Osteoblast (primary cell): Measurements from ENCODE around the gene PTCD2. TPM values are rescaled to one million over a fixed set of nuclear protein-coding genes. Genes with fewer than 3 reads are reported as not detected.
"Not testable (repeated sequence)": the region's sequence is repeated elsewhere in the genome, so short reads cannot be mapped to it uniquely, and the experiment has no call there.

Experiments
- DNase-seq: peaks from one replicate; pipeline ENCODE4 v3.0.0; 2011; ENCODE audit warnings: low spot score, mixed read lengths; ENCODE audit not compliant: insufficient read length; ENCODE audit errors: missing footprints
- H2AFZ ChIP-seq: 2 replicates; pipeline ENCODE4 v1.6.0; 2011; ENCODE audit warnings: mild to moderate bottlenecking, low read length
- H3K27ac ChIP-seq: 2 replicates; pipeline ENCODE4 v1.5.1; 2011; ENCODE audit warnings: mild to moderate bottlenecking, low read depth, low read length, moderate library complexity
- H3K27me3 ChIP-seq: 2 replicates; pipeline ENCODE4 v1.6.0; 2012; ENCODE audit warnings: mild to moderate bottlenecking, control low read depth, inconsistent platforms, low read length, moderate library complexity; ENCODE audit not compliant: insufficient read depth
- H3K36me3 ChIP-seq: 2 replicates; pipeline ENCODE4 v1.5.1; 2011; ENCODE audit warnings: mild to moderate bottlenecking, low read length, control low read depth, moderate library complexity; ENCODE audit not compliant: insufficient read depth
- H3K4me1 ChIP-seq: 2 replicates; pipeline ENCODE4 v1.5.1; 2011; ENCODE audit warnings: mild to moderate bottlenecking, low read length, control low read depth, moderate library complexity; ENCODE audit not compliant: insufficient read depth
- H3K4me2 ChIP-seq: 2 replicates; pipeline ENCODE4 v1.6.0; 2011; ENCODE audit warnings: mild to moderate bottlenecking, low read length; ENCODE audit not compliant: insufficient read depth
- H3K4me3 ChIP-seq: fragments of 200-600 bp; sonication (generic); 3 replicates; pipeline ENCODE4 v1.5.1; 2012; ENCODE audit warnings: mild to moderate bottlenecking, low read length, inconsistent platforms; ENCODE audit not compliant: insufficient read depth
- H3K79me2 ChIP-seq: 2 replicates; pipeline ENCODE4 v1.6.0; 2012; ENCODE audit warnings: mild to moderate bottlenecking, low read length, control low read depth, inconsistent platforms; ENCODE audit not compliant: insufficient read depth
- H3K9me3 ChIP-seq: 2 replicates; pipeline ENCODE4 v1.5.1; 2011; ENCODE audit warnings: low read depth, low read length, control low read depth
- H4K20me1 ChIP-seq: 2 replicates; pipeline ENCODE4 v1.6.0; 2012; ENCODE audit warnings: mild to moderate bottlenecking, low read length, control low read depth; ENCODE audit not compliant: insufficient read depth
- total RNA-seq: library from RNA; depleted of rRNA; stranded (reverse); fragments of >200 nt; gene quantifications from 2 replicates; pipeline ENCODE4 v1.2.3, GENCODE V29; 2012
- TF ChIP-seq, protein P1 (sequence below): IDR thresholded peaks from 2 replicates; pipeline ENCODE4 v1.5.1; 2011; ENCODE audit warnings: mild to moderate bottlenecking, low read depth, low read length, moderate library complexity; ENCODE audit errors: extremely low read depth

The PTCD2 gene
- total RNA-seq, 1 donor, result 8.3 TPM

DNA sequence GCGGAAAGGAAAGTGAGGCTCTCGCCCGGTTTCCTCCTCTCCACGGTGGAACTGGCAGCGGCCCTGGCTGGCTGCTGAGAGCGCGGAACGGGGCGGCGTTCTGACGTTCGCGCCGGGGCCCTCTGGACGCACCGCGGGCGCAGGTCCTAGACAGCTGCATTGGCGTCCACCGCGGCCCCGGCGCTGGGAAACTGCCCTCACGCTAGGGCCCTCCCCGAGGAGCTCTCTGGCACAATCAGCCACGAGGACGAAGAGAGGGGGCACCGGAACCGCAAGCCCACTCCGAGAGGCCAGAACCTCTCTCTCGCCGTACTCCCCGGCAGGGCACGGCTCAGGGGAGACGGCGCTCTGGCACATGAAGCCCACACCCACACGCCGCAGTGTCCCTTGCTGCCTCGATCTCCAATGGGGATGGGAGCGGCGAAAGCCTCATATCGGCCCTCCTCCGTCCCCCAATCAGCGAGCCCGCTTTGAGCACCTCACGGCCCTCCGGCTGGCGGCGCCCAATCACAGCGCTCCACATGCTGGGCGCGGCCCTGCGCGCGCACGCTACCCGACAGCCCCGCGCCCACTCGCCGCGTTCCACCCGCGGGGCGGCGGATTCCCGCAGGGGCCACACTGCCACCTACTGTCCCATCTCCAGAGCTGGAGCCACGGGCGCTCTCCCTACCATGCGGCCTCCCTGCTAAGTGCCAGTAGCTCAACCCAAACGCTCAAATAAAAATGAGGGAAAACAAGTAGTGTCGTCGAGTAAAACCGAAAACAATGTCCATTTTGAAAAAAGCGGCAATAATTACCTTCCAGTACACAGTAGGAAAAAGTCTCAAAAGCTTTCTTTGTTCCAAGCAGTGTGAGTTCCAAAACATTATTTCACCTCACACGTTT lies 12.0 kb upstream of the PTCD2 start:
- TF ChIP-seq, protein P1, sequence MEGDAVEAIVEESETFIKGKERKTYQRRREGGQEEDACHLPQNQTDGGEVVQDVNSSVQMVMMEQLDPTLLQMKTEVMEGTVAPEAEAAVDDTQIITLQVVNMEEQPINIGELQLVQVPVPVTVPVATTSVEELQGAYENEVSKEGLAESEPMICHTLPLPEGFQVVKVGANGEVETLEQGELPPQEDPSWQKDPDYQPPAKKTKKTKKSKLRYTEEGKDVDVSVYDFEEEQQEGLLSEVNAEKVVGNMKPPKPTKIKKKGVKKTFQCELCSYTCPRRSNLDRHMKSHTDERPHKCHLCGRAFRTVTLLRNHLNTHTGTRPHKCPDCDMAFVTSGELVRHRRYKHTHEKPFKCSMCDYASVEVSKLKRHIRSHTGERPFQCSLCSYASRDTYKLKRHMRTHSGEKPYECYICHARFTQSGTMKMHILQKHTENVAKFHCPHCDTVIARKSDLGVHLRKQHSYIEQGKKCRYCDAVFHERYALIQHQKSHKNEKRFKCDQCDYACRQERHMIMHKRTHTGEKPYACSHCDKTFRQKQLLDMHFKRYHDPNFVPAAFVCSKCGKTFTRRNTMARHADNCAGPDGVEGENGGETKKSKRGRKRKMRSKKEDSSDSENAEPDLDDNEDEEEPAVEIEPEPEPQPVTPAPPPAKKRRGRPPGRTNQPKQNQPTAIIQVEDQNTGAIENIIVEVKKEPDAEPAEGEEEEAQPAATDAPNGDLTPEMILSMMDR, result peak; percentile 83
- H2AFZ ChIP-seq, result peak overlapping the region; percentile 94
- no peaks in the 10 kb centered on the region for H3K9me3 ChIP-seq
- H3K4me1 ChIP-seq, result peaks cover 6% of the 10 kb centered on the region
- H3K36me3 ChIP-seq, result peaks cover 29% of the 10 kb centered on the region
- no peaks in the 10 kb centered on the region for H3K27me3 ChIP-seq
- H3K4me3 ChIP-seq, result peak overlapping the region; percentile 86
- no peaks in the 10 kb centered on the region for H4K20me1 ChIP-seq
- H3K79me2 ChIP-seq, result peaks cover 46% of the 10 kb centered on the region
- peak overlapping the region; percentile 94 for H3K4me2 ChIP-seq
- peak; percentile 99 for DNase-seq
- peak overlapping the region; percentile 97 for H3K27ac ChIP-seq

DNA sequence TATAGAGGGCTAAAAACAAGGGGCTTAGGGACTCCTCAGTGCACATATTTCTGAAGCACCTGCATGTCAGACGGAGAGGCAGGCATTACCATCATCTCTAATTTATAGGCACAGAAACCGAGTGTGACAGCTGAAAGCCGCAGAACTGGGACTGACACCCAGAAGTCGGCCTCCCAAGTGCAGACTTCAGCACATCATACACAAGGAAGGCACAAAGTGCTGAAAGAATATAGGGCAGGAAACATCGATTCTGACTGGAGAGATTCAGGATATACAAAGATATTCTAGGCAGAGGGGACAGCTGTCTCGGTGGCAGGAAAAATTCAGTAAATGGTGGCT lies 11.4 kb upstream of the PTCD2 start:
- peak overlapping the region; percentile 97 for H3K27ac ChIP-seq
- H2AFZ ChIP-seq, result peak overlapping the region; percentile 81
- peaks cover 47% of the 10 kb centered on the region for H3K79me2 ChIP-seq
- no peaks in the 10 kb centered on the region for H4K20me1 ChIP-seq
- H3K36me3 ChIP-seq, result peaks cover 29% of the 10 kb centered on the region
- peak overlapping the region; percentile 41 for H3K4me2 ChIP-seq
- DNase-seq, result no peak
- peak overlapping the region; percentile 86 for H3K4me3 ChIP-seq
- H3K27me3 ChIP-seq, result no peaks in the 10 kb centered on the region
- no peaks in the 10 kb centered on the region for H3K9me3 ChIP-seq
- TF ChIP-seq, protein P1, result no peak
- H3K4me1 ChIP-seq, result peaks cover 6% of the 10 kb centered on the region

DNA sequence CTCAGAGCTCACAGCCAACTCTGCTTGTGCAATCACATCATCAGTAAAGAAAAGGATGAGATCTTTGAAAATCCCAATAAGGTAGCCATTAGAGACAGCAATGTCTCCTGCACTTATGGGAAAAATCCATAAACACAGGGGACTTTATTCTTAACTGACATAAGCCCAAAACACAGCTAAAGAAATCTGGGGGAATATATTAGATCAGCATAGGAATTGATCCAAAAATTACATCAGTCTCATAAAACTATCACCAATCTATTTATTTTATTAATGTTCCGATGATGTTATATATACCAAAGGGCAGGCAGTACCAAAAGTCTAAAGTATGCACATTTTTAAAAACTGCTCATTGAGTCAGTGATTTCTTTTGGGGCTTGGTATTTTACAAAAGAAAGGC lies 7.0 kb upstream of the PTCD2 start:
- DNase-seq, result no peak
- H3K36me3 ChIP-seq, result peaks cover 29% of the 10 kb centered on the region
- H3K4me2 ChIP-seq, result no peak overlapping the region
- H4K20me1 ChIP-seq, result peaks cover 2% of the 10 kb centered on the region
- peaks cover 46% of the 10 kb centered on the region for H3K79me2 ChIP-seq
- no peak overlapping the region for H3K27ac ChIP-seq
- H3K27me3 ChIP-seq, result no peaks in the 10 kb centered on the region
- H2AFZ ChIP-seq, result no peak overlapping the region
- H3K4me1 ChIP-seq, result no peaks in the 10 kb centered on the region
- TF ChIP-seq, protein P1, result no peak
- H3K9me3 ChIP-seq, result no peaks in the 10 kb centered on the region
- H3K4me3 ChIP-seq, result no peak overlapping the region

DNA sequence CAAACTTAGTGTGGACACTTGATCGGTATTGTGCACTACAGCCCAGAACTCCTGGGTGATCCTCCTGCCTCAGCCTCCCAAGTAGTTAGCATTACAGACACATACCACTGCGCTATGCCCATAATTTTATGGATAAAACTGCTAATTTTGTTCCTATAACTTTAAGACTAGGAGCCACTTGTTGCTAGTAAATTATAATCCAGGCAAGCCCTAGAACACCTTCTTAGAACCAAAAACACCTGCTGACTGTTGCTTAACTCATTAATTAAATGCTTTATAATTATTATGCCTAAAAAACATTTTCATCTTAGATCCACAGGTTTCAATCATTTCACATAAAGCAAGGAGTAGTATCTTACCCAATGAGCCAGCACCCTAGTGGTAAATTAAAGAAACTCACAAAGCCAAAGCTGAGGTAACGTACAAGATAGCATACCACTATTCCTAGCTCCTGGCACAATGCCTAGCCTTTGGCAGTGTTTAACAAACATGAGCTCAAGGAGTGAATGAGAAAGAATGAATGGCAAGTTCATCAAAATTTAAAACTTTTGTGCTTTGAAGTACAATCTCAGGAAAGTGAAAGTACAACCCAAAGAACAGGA lies 5.5 kb upstream of the PTCD2 start:
- Histone ChIP-seq H3K4me2 (peak overlapping the region; percentile 18), H3K27me3 (no peaks in the 10 kb centered on the region), H3K27ac (no peak overlapping the region), H3K79me2 (peaks cover 59% of the 10 kb centered on the region), H2AFZ (no peak overlapping the region), H3K36me3 (peaks cover 27% of the 10 kb centered on the region), H4K20me1 (peaks cover 2% of the 10 kb centered on the region), H3K4me1 (peaks cover 4% of the 10 kb centered on the region), H3K9me3 (no peaks in the 10 kb centered on the region), H3K4me3 (no peak overlapping the region)
- DNase-seq, result peak; percentile 77
- TF ChIP-seq, protein P1, result peak; percentile 37

DNA sequence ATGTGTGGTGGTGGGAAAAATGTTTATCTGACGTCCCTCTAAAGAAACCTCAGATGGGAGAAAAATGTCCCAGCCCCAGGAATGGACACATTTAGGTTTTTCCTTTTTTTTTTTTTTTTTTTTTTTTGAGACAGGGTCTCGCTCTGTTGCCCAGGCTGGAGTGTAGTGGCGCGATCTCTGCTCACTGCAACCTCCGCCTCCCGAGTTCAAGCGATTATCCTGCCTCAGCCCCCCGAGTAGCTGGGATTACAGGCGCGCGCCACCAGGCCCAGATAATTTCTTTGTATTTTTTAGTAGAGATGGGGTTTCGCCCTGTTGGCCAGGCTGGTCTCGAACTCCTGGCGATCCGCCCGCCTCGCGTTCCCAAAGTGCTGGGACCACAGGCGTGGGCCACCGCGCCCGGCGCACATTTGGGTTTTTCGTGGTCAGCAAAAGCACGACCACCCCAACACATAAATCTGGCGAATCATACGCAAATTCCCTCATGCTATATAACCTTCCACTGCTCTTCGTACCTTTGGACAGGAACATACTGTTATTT lies 668 bp upstream of the PTCD2 start:
- Histone ChIP-seq H3K4me3 (peak overlapping the region; percentile 82), H3K36me3 (peaks cover 14% of the 10 kb centered on the region), H3K4me1 (peaks cover 10% of the 10 kb centered on the region), H2AFZ (peak overlapping the region; percentile 84), H3K27ac (peak overlapping the region; percentile 58), H3K79me2 (peaks cover 58% of the 10 kb centered on the region), H3K4me2 (peak overlapping the region; percentile 95)
- H3K27me3 ChIP-seq, H3K9me3 ChIP-seq, DNase-seq, H4K20me1 ChIP-seq: not testable (repeated sequence)
